ENCODE measurements around the gene SETD7. TPM values are rescaled to one million over a fixed set of nuclear protein-coding genes. Genes with fewer than 3 reads are reported as not detected.

The SETD7 gene
- total and polyA plus RNA-seq, 2 donors (not counting 3 experiments of a cell fraction or from before 2014, with no cell fraction given): 18.8 to 39.9 TPM

DNA sequence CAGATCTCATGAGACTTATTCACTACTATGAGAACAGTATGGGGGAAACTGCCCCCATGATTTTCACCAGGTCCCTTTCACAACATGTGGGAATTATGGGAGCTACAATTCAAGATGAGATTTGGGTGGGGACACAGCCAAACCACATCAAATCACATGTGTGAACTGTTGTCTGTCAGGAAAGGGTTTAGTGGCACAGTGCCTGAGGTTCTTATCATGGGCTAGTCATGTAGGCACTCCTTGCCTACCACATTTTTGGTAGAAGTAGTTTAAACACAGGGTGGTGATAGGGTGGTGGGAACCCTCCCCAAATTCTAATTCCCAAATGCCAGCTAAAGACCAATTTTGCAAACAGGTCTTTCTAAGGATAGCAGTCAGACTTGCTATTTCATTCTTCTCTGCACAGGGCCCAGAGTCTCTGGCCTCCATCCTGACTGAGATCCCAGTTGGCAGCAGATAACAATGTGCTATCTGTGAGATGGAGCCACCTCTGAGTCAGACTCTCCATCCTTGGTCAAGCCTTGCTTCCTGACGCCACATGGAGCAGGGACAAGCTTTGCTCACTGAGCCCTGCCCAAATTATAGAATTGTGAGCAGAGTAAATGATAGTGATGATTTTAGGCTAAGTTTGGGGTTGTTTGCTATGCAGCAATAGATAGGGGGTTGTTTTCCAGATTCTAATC is 33.5 kb upstream of the SETD7 start:
- POLR2A ChIA-PET: no interaction called here
- Histone ChIP-seq H2AFZ (ENCODE audit: low read depth, low read length) (no peak overlapping the region), H3K4me1 (ENCODE audit: control insufficient read depth, extremely low read depth, insufficient read depth, low read length) (no peaks in the 10 kb centered on the region), H3K9me1 (replicated peaks; ENCODE audit: control insufficient read depth, extremely low read depth, insufficient read depth, low read length) (no peaks in the 10 kb centered on the region), H4K20me1 (replicated peaks; ENCODE audit: control insufficient read depth, extremely low read depth, insufficient read depth, low read length) (no peaks in the 10 kb centered on the region), H3K4me3 (replicated peaks in 1 of 3; ENCODE audit: insufficient read depth in 1 of 3, low read depth in 1 of 3, low read length in 3 of 3) (no peak overlapping the region), H3K9me3 (replicated peaks; ENCODE audit: control insufficient read depth, insufficient read depth, low read length) (no peaks in the 10 kb centered on the region), H3K27me3 (ENCODE audit: control insufficient read depth in 2 of 2, insufficient read depth in 2 of 2, low read length in 2 of 2) (peaks cover 13 to 22% of the 10 kb centered on the region in 2 experiments), H3K79me2 (ENCODE audit: control insufficient read depth, insufficient read depth, low read length) (no peaks in the 10 kb centered on the region), H3K9ac (replicated peaks; ENCODE audit: extremely low read depth, insufficient read depth, low read length) (no peak overlapping the region), H3K4me2 (ENCODE audit: insufficient read depth, low read length) (no peak overlapping the region), H3K27ac (ENCODE audit: insufficient read depth, low read depth, low read length) (no peak overlapping the region), H3K36me3 (ENCODE audit: control insufficient read depth in 2 of 2, extremely low read depth in 1 of 2, insufficient read depth in 2 of 2, low read length in 2 of 2) (no peaks in the 10 kb centered on the region)
- BruUV-seq (replicated peaks): no TSS peak
- dilution Hi-C loops (cut with MboI; ENCODE audit: extremely low pct_ligation_motif_present, low sequenced_read_pairs): no loop called here
- FAIRE-seq: no peak
- intact Hi-C loops (cut with micrococcal nuclease): no loop called here
- DNase-seq (ENCODE audit: low read depth, low spot score): no peak
- CTCF ChIA-PET: interaction anchor here (1.4 kb wide), 1 partner anchor 14 kb away, joined by 3 read pairs; no protein-coding TSS in a partner anchor
- TF ChIP-seq MYC (IDR thresholded peaks at IDR 0.05; ENCODE audit: low read depth, low read length) (no peak), POLR2A (IDR thresholded peaks at IDR 0.05; ENCODE audit: low read depth, low read length) (no peak), EZH2 (IDR thresholded peaks at IDR 0.05; ENCODE audit: borderline replicate concordance, low read depth, low read length, severe bottlenecking) (no peak), FOS (IDR thresholded peaks at IDR 0.05; ENCODE audit: borderline replicate concordance, insufficient read depth, low read length) (no peak), CTCF (IDR thresholded peaks at IDR 0.05; ENCODE audit: extremely low read depth in 1 of 2, insufficient read depth in 1 of 2, low read depth in 1 of 2, low read length in 2 of 2) (no peak)

DNA sequence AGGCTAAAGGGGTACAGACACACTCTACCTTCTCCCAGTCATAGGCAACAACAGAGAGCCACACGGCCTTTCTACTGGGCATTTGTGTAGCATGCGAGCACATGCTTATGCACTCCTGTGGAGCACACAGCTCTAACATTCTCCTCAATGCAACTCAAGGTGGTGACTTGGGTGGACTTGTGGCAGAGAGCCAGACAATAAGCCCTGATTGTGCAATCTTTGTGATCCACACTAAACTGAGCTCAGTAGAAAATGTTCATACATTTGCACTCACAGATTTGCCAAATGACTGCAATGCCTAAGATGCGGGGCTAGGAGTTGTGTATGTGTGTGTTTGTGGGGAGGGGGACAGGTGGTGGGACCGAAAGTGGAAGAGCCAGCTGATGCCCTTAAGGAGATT is 31.4 kb upstream of the SETD7 start:
- BruUV-seq (replicated peaks): no TSS peak
- H3K79me2 ChIP-seq (ENCODE audit: control insufficient read depth, insufficient read depth, low read length): no peaks in the 10 kb centered on the region
- peaks cover 5 to 17% of the 10 kb centered on the region in 2 experiments for H3K27me3 ChIP-seq (ENCODE audit: control insufficient read depth in 2 of 2, insufficient read depth in 2 of 2, low read length in 2 of 2)
- no peak overlapping the region for H2AFZ ChIP-seq (ENCODE audit: low read depth, low read length)
- intact Hi-C loops (cut with micrococcal nuclease) (no loop called here), dilution Hi-C loops (cut with MboI; ENCODE audit: extremely low pct_ligation_motif_present, low sequenced_read_pairs) (no loop called here)
- H4K20me1 ChIP-seq (replicated peaks; ENCODE audit: control insufficient read depth, extremely low read depth, insufficient read depth, low read length): no peaks in the 10 kb centered on the region
- no peak overlapping the region for H3K27ac ChIP-seq (ENCODE audit: insufficient read depth, low read depth, low read length)
- no peak for FAIRE-seq
- no peaks in the 10 kb centered on the region for H3K9me3 ChIP-seq (replicated peaks; ENCODE audit: control insufficient read depth, insufficient read depth, low read length)
- H3K9ac ChIP-seq (replicated peaks; ENCODE audit: extremely low read depth, insufficient read depth, low read length): no peak overlapping the region
- H3K4me2 ChIP-seq (ENCODE audit: insufficient read depth, low read length): no peak overlapping the region
- no peaks in the 10 kb centered on the region for H3K36me3 ChIP-seq (ENCODE audit: control insufficient read depth in 2 of 2, extremely low read depth in 1 of 2, insufficient read depth in 2 of 2, low read length in 2 of 2)
- no peaks in the 10 kb centered on the region for H3K4me1 ChIP-seq (ENCODE audit: control insufficient read depth, extremely low read depth, insufficient read depth, low read length)
- no peak for DNase-seq (ENCODE audit: low read depth, low spot score)
- no peaks in the 10 kb centered on the region for H3K9me1 ChIP-seq (replicated peaks; ENCODE audit: control insufficient read depth, extremely low read depth, insufficient read depth, low read length)
- TF ChIP-seq CTCF (IDR thresholded peaks at IDR 0.05; ENCODE audit: extremely low read depth in 1 of 2, insufficient read depth in 1 of 2, low read depth in 1 of 2, low read length in 2 of 2): no peak
- no peak for TF ChIP-seq JUN (IDR thresholded peaks at IDR 0.05; ENCODE audit: borderline replicate concordance, insufficient read depth, insufficient read length, low read depth)
- no peak for TF ChIP-seq POLR2AphosphoS5 (IDR thresholded peaks at IDR 0.05; ENCODE audit: insufficient read depth, low read depth, low read length)
- CTCF ChIA-PET: no interaction called here
- POLR2A ChIA-PET: no interaction called here
- H3K4me3 ChIP-seq (replicated peaks in 1 of 3; ENCODE audit: insufficient read depth in 1 of 3, low read depth in 1 of 3, low read length in 3 of 3): no peak overlapping the region

All from endothelial cell of umbilical vein (primary cell).